Liver (tissue), 9 donors: ENCODE data around the gene IFRD1. TPM values are rescaled to one million over a fixed set of nuclear protein-coding genes. Genes with fewer than 3 reads are reported as not detected.

Source experiments
- DNase-seq: peaks from one replicate; pipeline ENCODE4 v3.0.0-alpha.2; 2017; ENCODE audit warnings: low spot score
- H3K27ac ChIP-seq, 2 donors: one replicate each; pipeline ENCODE4 v1.7.0; 2013; ENCODE audit warnings: inconsistent platforms in 2 of 2, low read length in 2 of 2, control low read depth in 1 of 2, low read depth in 1 of 2, mild to moderate bottlenecking in 1 of 2
- H3K27me3 ChIP-seq, 4 donors: one replicate each; pipeline versions ENCODE4 v1.6.1 to v1.7.0; 2013; ENCODE audit warnings: low read length in 3 of 4, inconsistent platforms in 1 of 4, mild to moderate bottlenecking in 1 of 4, moderate library complexity in 1 of 4; ENCODE audit not compliant: control insufficient read depth in 4 of 4, insufficient read depth in 4 of 4
- H3K36me3 ChIP-seq, 4 donors: one replicate each; pipeline versions ENCODE4 v1.6.1 to v1.7.0; 2013; ENCODE audit warnings: low read length in 3 of 4, mild to moderate bottlenecking in 3 of 4, low read depth in 1 of 4, moderate library complexity in 1 of 4; ENCODE audit not compliant: control insufficient read depth in 4 of 4, insufficient read depth in 3 of 4
- H3K4me1 ChIP-seq, 4 donors: one replicate each; pipeline versions ENCODE4 v1.6.1 to v1.7.0; 2013; ENCODE audit warnings: low read length in 3 of 4, mild to moderate bottlenecking in 3 of 4, moderate library complexity in 1 of 4; ENCODE audit not compliant: control insufficient read depth in 4 of 4, insufficient read depth in 4 of 4
- H3K4me3 ChIP-seq, 3 donors: one replicate each; pipeline versions ENCODE4 v1.6.1 to v1.7.0; 2013; ENCODE audit warnings: low read length in 3 of 3, control low read depth in 1 of 3, low read depth in 1 of 3, mild to moderate bottlenecking in 1 of 3
- H3K9ac ChIP-seq, 2 donors: one replicate each; pipeline ENCODE4 v1.7.0; 2013; ENCODE audit warnings: low read length in 2 of 2, mild to moderate bottlenecking in 2 of 2, moderate library complexity in 2 of 2, control low read depth in 1 of 2, low read depth in 1 of 2
- H3K9me3 ChIP-seq, 4 donors: one replicate each; pipeline versions ENCODE4 v1.6.1 to v1.7.0; 2013; ENCODE audit warnings: low read length in 3 of 4; ENCODE audit not compliant: control insufficient read depth in 4 of 4
- CTCF ChIP-seq: fragments of 150-350 bp; IDR thresholded peaks from 2 replicates; pipeline ENCODE4 v1.5.1; 2017; ENCODE audit warnings: improper control_type of control experiment, low read depth, low read length; ENCODE audit not compliant: missing input control
- EGR1 ChIP-seq, 2 donors: IDR thresholded peaks; 2 replicates each; pipeline ENCODE4 v1.6.1; 2016 to 2018; ENCODE audit warnings: antibody characterized with exemption in 2 of 2, low read depth in 2 of 2
- FOXA1 ChIP-seq: IDR thresholded peaks from 2 replicates; pipeline ENCODE4 v1.6.1; 2016; ENCODE audit warnings: antibody characterized with exemption
- FOXA2 ChIP-seq: IDR thresholded peaks from 2 replicates; pipeline ENCODE4 v1.6.1; 2016; ENCODE audit warnings: antibody characterized with exemption
- GABPA ChIP-seq, 2 donors: IDR thresholded peaks in 1 of 2; conservative IDR thresholded peaks in 1 of 2; 2 replicates each; pipeline ENCODE4 v1.6.1; 2016; ENCODE audit warnings: antibody characterized with exemption in 2 of 2, mild to moderate bottlenecking in 1 of 2, moderate library complexity in 1 of 2
- HNF4A ChIP-seq, 2 donors: conservative IDR thresholded peaks; 2 replicates each; pipeline ENCODE4 v1.6.1; 2016; ENCODE audit warnings: antibody characterized with exemption in 2 of 2, mild to moderate bottlenecking in 2 of 2
- HNF4G ChIP-seq: IDR thresholded peaks from 2 replicates; pipeline ENCODE4 v1.6.1; 2016; ENCODE audit warnings: antibody characterized with exemption
- JUND ChIP-seq, 2 donors: IDR thresholded peaks; 2 replicates each; pipeline ENCODE4 v1.6.1; 2016; ENCODE audit warnings: antibody characterized with exemption in 2 of 2
- NR2F2 ChIP-seq: IDR thresholded peaks from 2 replicates; pipeline ENCODE4 v1.6.1; 2016; ENCODE audit warnings: antibody characterized with exemption
- RAD21 ChIP-seq, 2 donors: IDR thresholded peaks; 2 replicates each; pipeline ENCODE4 v1.6.1; 2016; ENCODE audit warnings: antibody characterized with exemption in 2 of 2, mild to moderate bottlenecking in 2 of 2
- RXRA ChIP-seq, 2 donors: IDR thresholded peaks; 2 replicates each; pipeline ENCODE4 v1.6.1; 2017 to 2018; ENCODE audit warnings: antibody characterized with exemption in 2 of 2, mild to moderate bottlenecking in 1 of 2
- SP1 ChIP-seq: IDR thresholded peaks from 2 replicates; pipeline ENCODE4 v1.6.1; 2018; ENCODE audit warnings: antibody characterized with exemption, mild to moderate bottlenecking
- TAF1 ChIP-seq: conservative IDR thresholded peaks from 2 replicates; pipeline ENCODE4 v1.6.1; 2016; ENCODE audit warnings: antibody characterized with exemption, mild to moderate bottlenecking
- YY1 ChIP-seq: IDR thresholded peaks from 2 replicates; pipeline ENCODE4 v1.6.1; 2016; ENCODE audit warnings: antibody characterized with exemption, mild to moderate bottlenecking
- polyA plus RNA-seq, 2 donors: library from polyadenylated mRNA; stranded (reverse) in 1 of 2; unstranded in 1 of 2; fragments of 200-250 nt in 1 of 2; fragments of >200 nt in 1 of 2; fragmentation: Nextera tagmentation in 1 of 2; extraction: Ambion mirVana in 1 of 2; gene quantifications; one replicate each; pipeline versions ENCODE4 v1.2.1 to v1.2.3, GENCODE V29; 2013 to 2015
- total RNA-seq, 2 donors: library from RNA; depleted of rRNA; stranded (reverse); fragments of >200 nt; gene quantifications; one replicate each; pipeline ENCODE4 v1.2.3, GENCODE V29; 2014
- TF ChIP-seq, protein P1 (sequence below): IDR thresholded peaks from 2 replicates; pipeline ENCODE4 v1.6.1; 2016; ENCODE audit warnings: antibody characterized with exemption
- TF ChIP-seq, protein P2 (sequence below): IDR thresholded peaks from 2 replicates; pipeline ENCODE4 v1.6.1; 2016; ENCODE audit warnings: antibody characterized with exemption
- TF ChIP-seq, protein P3 (sequence below): IDR thresholded peaks from 2 replicates; pipeline ENCODE4 v1.6.1; 2016; ENCODE audit warnings: antibody characterized with exemption, mild to moderate bottlenecking
- TF ChIP-seq, protein P4 (sequence below): IDR thresholded peaks from 2 replicates; pipeline ENCODE4 v1.6.1; 2016; ENCODE audit warnings: antibody characterized with exemption
- donor health status: healthy.
- donor health status: healthy.
- donor health status: healthy.
- donor health status: healthy.
- donor health status: healthy.

IFRD1 gene
- total and polyA plus RNA-seq, 4 donors: 7.7 to 35.6 (median 21.1) TPM

DNA sequence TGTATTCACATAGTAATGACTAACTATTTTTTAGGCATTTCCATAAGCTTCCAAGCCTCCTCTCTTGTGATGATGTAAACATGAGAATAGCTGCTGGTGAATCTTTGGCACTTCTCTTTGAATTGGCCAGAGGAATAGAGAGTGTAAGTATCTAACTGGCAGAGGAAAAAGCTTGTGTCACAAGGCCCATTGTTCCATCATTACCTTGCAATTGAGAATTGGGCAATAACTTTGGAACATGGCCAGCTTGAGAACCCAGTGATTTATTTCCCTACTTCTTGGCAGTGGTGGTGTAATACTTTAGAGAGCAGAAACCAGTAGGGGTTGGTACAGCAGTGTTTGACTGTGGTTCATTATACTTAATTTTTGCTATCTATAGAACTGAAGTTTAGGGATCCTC is 12.0 kb downstream of the IFRD1 start:
- no peaks in the 10 kb centered on the region for H3K27me3 ChIP-seq
- peaks cover 4 to 62% (median 51%) of the 10 kb centered on the region in 4 donors for H3K36me3 ChIP-seq
- no peaks in the 10 kb centered on the region for H3K9me3 ChIP-seq
- H3K4me3 ChIP-seq: no peak overlapping the region
- peak; percentile 54 to 69 for TF ChIP-seq HNF4A (conservative IDR thresholded peaks at IDR 0.05)
- no peak for TF ChIP-seq HNF4G
- peak; percentile 40 for TF ChIP-seq YY1
- peak in 1 of 2 donors; percentile 51 for TF ChIP-seq GABPA (IDR thresholded peaks at IDR 0.05 in 1 of 2, conservative IDR thresholded peaks at IDR 0.05 in 1 of 2)
- TF ChIP-seq RAD21 (IDR thresholded peaks at IDR 0.05): peak; percentile 36 to 46
- no peak for TF ChIP-seq TAF1
- no peak for TF ChIP-seq FOXA1
- TF ChIP-seq, protein P1, sequence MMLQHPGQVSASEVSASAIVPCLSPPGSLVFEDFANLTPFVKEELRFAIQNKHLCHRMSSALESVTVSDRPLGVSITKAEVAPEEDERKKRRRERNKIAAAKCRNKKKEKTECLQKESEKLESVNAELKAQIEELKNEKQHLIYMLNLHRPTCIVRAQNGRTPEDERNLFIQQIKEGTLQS: peak; percentile 88
- TF ChIP-seq FOXA2: peak; percentile 45
- peak in 1 of 2 donors; percentile 64 for TF ChIP-seq EGR1 (IDR thresholded peaks at IDR 0.05; ENCODE audit: low read depth in 2 of 2)
- TF ChIP-seq, protein P2, sequence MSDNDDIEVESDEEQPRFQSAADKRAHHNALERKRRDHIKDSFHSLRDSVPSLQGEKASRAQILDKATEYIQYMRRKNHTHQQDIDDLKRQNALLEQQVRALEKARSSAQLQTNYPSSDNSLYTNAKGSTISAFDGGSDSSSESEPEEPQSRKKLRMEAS: no peak
- peak; percentile 52 to 73 for TF ChIP-seq RXRA (IDR thresholded peaks at IDR 0.05)
- TF ChIP-seq, protein P3, sequence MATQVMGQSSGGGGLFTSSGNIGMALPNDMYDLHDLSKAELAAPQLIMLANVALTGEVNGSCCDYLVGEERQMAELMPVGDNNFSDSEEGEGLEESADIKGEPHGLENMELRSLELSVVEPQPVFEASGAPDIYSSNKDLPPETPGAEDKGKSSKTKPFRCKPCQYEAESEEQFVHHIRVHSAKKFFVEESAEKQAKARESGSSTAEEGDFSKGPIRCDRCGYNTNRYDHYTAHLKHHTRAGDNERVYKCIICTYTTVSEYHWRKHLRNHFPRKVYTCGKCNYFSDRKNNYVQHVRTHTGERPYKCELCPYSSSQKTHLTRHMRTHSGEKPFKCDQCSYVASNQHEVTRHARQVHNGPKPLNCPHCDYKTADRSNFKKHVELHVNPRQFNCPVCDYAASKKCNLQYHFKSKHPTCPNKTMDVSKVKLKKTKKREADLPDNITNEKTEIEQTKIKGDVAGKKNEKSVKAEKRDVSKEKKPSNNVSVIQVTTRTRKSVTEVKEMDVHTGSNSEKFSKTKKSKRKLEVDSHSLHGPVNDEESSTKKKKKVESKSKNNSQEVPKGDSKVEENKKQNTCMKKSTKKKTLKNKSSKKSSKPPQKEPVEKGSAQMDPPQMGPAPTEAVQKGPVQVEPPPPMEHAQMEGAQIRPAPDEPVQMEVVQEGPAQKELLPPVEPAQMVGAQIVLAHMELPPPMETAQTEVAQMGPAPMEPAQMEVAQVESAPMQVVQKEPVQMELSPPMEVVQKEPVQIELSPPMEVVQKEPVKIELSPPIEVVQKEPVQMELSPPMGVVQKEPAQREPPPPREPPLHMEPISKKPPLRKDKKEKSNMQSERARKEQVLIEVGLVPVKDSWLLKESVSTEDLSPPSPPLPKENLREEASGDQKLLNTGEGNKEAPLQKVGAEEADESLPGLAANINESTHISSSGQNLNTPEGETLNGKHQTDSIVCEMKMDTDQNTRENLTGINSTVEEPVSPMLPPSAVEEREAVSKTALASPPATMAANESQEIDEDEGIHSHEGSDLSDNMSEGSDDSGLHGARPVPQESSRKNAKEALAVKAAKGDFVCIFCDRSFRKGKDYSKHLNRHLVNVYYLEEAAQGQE: peak; percentile 32
- no peak for TF ChIP-seq CTCF
- TF ChIP-seq, protein P4, sequence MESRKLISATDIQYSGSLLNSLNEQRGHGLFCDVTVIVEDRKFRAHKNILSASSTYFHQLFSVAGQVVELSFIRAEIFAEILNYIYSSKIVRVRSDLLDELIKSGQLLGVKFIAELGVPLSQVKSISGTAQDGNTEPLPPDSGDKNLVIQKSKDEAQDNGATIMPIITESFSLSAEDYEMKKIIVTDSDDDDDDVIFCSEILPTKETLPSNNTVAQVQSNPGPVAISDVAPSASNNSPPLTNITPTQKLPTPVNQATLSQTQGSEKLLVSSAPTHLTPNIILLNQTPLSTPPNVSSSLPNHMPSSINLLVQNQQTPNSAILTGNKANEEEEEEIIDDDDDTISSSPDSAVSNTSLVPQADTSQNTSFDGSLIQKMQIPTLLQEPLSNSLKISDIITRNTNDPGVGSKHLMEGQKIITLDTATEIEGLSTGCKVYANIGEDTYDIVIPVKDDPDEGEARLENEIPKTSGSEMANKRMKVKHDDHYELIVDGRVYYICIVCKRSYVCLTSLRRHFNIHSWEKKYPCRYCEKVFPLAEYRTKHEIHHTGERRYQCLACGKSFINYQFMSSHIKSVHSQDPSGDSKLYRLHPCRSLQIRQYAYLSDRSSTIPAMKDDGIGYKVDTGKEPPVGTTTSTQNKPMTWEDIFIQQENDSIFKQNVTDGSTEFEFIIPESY: peak; percentile 72
- peak; percentile 49 for TF ChIP-seq SP1
- no peak for TF ChIP-seq NR2F2
- peak; percentile 54 to 72 for TF ChIP-seq JUND (IDR thresholded peaks at IDR 0.05)
- no peak for DNase-seq
- peaks cover 0 to 3% (median under 1%) of the 10 kb centered on the region in 4 donors for H3K4me1 ChIP-seq
- no peak overlapping the region for H3K9ac ChIP-seq
- H3K27ac ChIP-seq: peak overlapping the region in 1 of 2 donors; percentile 54
